ENCODE results near the gene GRAMD1B. TPM values are rescaled to one million over a fixed set of nuclear protein-coding genes. Genes with fewer than 3 reads are reported as not detected.

GRAMD1B gene
- total RNA-seq, 1 donor from 2014 or later: 1.4 TPM

- Histone ChIP-seq H3K4me1 (no peaks in the 10 kb centered on the region), H3K27me3 (no peaks in the 10 kb centered on the region), H3K27ac (no peak overlapping the region), H3K9me3 (no peaks in the 10 kb centered on the region), H3K36me3 (no peaks in the 10 kb centered on the region), H3K4me3 (no peak overlapping the region)
- intact Hi-C loops (cut with DNase I): no loop called here
- no peak for TF ChIP-seq CTCF (IDR thresholded peaks at IDR 0.05)
- no peak for DNase-seq (ENCODE audit: low spot score in 2 of 2)
Observed at GRCh38 chr11:123585206-123585605, 155.1 kb downstream of the GRAMD1B start.

- Histone ChIP-seq H3K4me3 (no peak overlapping the region), H3K9me3 (no peaks in the 10 kb centered on the region), H3K4me1 (no peaks in the 10 kb centered on the region), H3K36me3 (no peaks in the 10 kb centered on the region), H3K27me3 (no peaks in the 10 kb centered on the region), H3K27ac (no peak overlapping the region)
- intact Hi-C loops (cut with DNase I): no loop called here
- DNase-seq (ENCODE audit: low spot score in 2 of 2): no peak
- TF ChIP-seq CTCF (IDR thresholded peaks at IDR 0.05): no peak
Observed at GRCh38 chr11:123585706-123586105, 155.6 kb downstream of the GRAMD1B start.

GRCh38 chr11:123586568-123586967 is 156.5 kb downstream of the GRAMD1B start:
- Histone ChIP-seq H3K27ac (no peak overlapping the region), H3K4me1 (no peaks in the 10 kb centered on the region), H3K9me3 (no peaks in the 10 kb centered on the region), H3K27me3 (no peaks in the 10 kb centered on the region), H3K36me3 (no peaks in the 10 kb centered on the region), H3K4me3 (no peak overlapping the region)
- intact Hi-C loops (cut with DNase I): no loop called here
- DNase-seq (ENCODE audit: low spot score in 2 of 2): no peak
- TF ChIP-seq CTCF (IDR thresholded peaks at IDR 0.05): no peak

- Histone ChIP-seq H3K27me3 (no peaks in the 10 kb centered on the region), H3K4me1 (no peaks in the 10 kb centered on the region), H3K36me3 (no peaks in the 10 kb centered on the region), H3K9me3 (no peaks in the 10 kb centered on the region), H3K27ac (no peak overlapping the region), H3K4me3 (no peak overlapping the region)
- TF ChIP-seq CTCF (IDR thresholded peaks at IDR 0.05): no peak
- DNase-seq (ENCODE audit: low spot score in 2 of 2): no peak
- intact Hi-C loops (cut with DNase I): no loop called here
Observed at GRCh38 chr11:123587044-123587443, 157.0 kb downstream of the GRAMD1B start.

GRCh38 chr11:123587559-123587958 is 157.5 kb downstream of the GRAMD1B start:
- no peaks in the 10 kb centered on the region for H3K36me3 ChIP-seq
- no peak for DNase-seq (ENCODE audit: low spot score in 2 of 2)
- no peaks in the 10 kb centered on the region for H3K27me3 ChIP-seq
- no peak overlapping the region for H3K27ac ChIP-seq
- intact Hi-C loops (cut with DNase I): no loop called here
- H3K4me3 ChIP-seq: no peak overlapping the region
- no peaks in the 10 kb centered on the region for H3K9me3 ChIP-seq
- TF ChIP-seq CTCF (IDR thresholded peaks at IDR 0.05): no peak
- H3K4me1 ChIP-seq: no peaks in the 10 kb centered on the region
